Hippocampal formation (tissue), 2 donors: ENCODE data around the gene SH2D3A.
"Not testable (repeated sequence)": the region's sequence is repeated elsewhere in the genome, so short reads cannot be mapped to it uniquely, and the experiment has no call there.

Source experiments
- DNase-seq, 2 donors: peaks; one replicate each; lab custom pipeline; 2025; lab: John Stamatoyannopoulos, UW

SH2D3A gene

GRCh38 chr19:6767357-6768235, at the start of gene SH2D3A:
Gene SH2D3A, minus strand, starts transcription at chr19:6767435. Its CDS starts 3,687 bp downstream, at chr19:6763748.
- peak in 1 of 2 donors; percentile 6 for DNase-seq

- DNase-seq, result no peak
These were observed 46.4 kb upstream of the SH2D3A start for GRCh38 chr19:6813659-6814058.

- no peak for DNase-seq
These were observed 45.4 kb upstream of the SH2D3A start for GRCh38 chr19:6812612-6813011.

- DNase-seq, result no peak
These were observed 44.7 kb upstream of the SH2D3A start for GRCh38 chr19:6811906-6812305.

GRCh38 chr19:6811378-6811777, 44.1 kb upstream of the SH2D3A start:
- DNase-seq, result no peak

GRCh38 chr19:6809262-6809661, 42.0 kb upstream of the SH2D3A start:
- DNase-seq, result no peak

GRCh38 chr19:6808494-6808893, 41.3 kb upstream of the SH2D3A start:
- DNase-seq, result no peak

GRCh38 chr19:6807291-6807690, 40.1 kb upstream of the SH2D3A start:
- no peak for DNase-seq

- DNase-seq, result no peak
These were observed 39.3 kb upstream of the SH2D3A start for GRCh38 chr19:6806488-6806887.

GRCh38 chr19:6803036-6803404, 35.8 kb upstream of the SH2D3A start:
- no peak for DNase-seq

GRCh38 chr19:6802336-6803035, 35.3 kb upstream of the SH2D3A start:
- DNase-seq, result peak; percentile 7 to 8

- peak in 1 of 2 donors; percentile 37 for DNase-seq
These were observed 34.4 kb upstream of the SH2D3A start for GRCh38 chr19:6801485-6802086.

GRCh38 chr19:6800991-6801484, 33.8 kb upstream of the SH2D3A start:
- no peak for DNase-seq

GRCh38 chr19:6800160-6800790, 33.0 kb upstream of the SH2D3A start:
- not testable (repeated sequence) for DNase-seq

- no peak for DNase-seq
These were observed 30.4 kb upstream of the SH2D3A start for GRCh38 chr19:6797646-6798045.

GRCh38 chr19:6796278-6796677, 29.0 kb upstream of the SH2D3A start:
- DNase-seq, result no peak

- DNase-seq, result no peak
These were observed 27.6 kb upstream of the SH2D3A start for GRCh38 chr19:6794686-6795431.

- no peak for DNase-seq
These were observed 26.7 kb upstream of the SH2D3A start for GRCh38 chr19:6793973-6794372.

GRCh38 chr19:6793411-6793810, 26.2 kb upstream of the SH2D3A start:
- DNase-seq, result no peak

GRCh38 chr19:6791237-6791636, 24.0 kb upstream of the SH2D3A start:
- no peak for DNase-seq
